K562 (cell line): ENCODE results near the gene LY6G6D. TPM values are rescaled to one million over a fixed set of nuclear protein-coding genes. Genes with fewer than 3 reads are reported as not detected.

Experiments used
- ELF2 ChIP-seq: fragments of 250-450 bp; sonication (Bioruptor Pico); IDR thresholded peaks from 2 replicates; pipeline ENCODE4 v1.5.0; 2021; ENCODE audit warnings: mild to moderate bottlenecking
- EWSR1 ChIP-seq: fragments of 450-650 bp; IDR thresholded peaks from 2 replicates; pipeline ENCODE4 v1.6.1; 2018; ENCODE audit warnings: borderline replicate concordance, mild to moderate bottlenecking, low read depth, moderate library complexity; ENCODE audit not compliant: partially characterized antibody
- FOXP4 ChIP-seq: sonication (generic); formaldehyde crosslinking; IDR thresholded peaks from 2 replicates; pipeline ENCODE4 v1.8.0; 2022; ENCODE audit warnings: mild to moderate bottlenecking, missing genetic modification reagents, borderline replicate concordance
- GATAD2A ChIP-seq: fragments of 450-650 bp; IDR thresholded peaks from 2 replicates; pipeline ENCODE4 v1.6.1; 2017
- JUN ChIP-seq, 2 experiments: sonication (generic) in 1 of 2; formaldehyde crosslinking in 1 of 2; IDR thresholded peaks; 2 replicates each; pipeline versions ENCODE4 v1.6.1 to v1.8.0; 2012 to 2022; ENCODE audit warnings: borderline replicate concordance in 2 of 2, mild to moderate bottlenecking in 2 of 2, improper control_type of control experiment in 1 of 2, low read depth in 1 of 2, low read length in 1 of 2, missing genetic modification reagents in 1 of 2
- KDM4B ChIP-seq, 2 experiments: fragments of 450-650 bp in 1 of 2; sonication (generic) in 1 of 2; IDR thresholded peaks; 2 replicates each; pipeline ENCODE4 v1.6.1; 2016 to 2017; ENCODE audit warnings: borderline replicate concordance in 2 of 2, antibody characterized with exemption in 1 of 2, low read depth in 1 of 2, mild to moderate bottlenecking in 1 of 2
- SP1 ChIP-seq: sonication (generic); formaldehyde crosslinking; IDR thresholded peaks from 2 replicates; pipeline ENCODE4 v1.8.1; 2022; ENCODE audit warnings: mild to moderate bottlenecking, missing genetic modification reagents
- TAL1 ChIP-seq: fragments of 450-650 bp; IDR thresholded peaks from 2 replicates; pipeline ENCODE4 v1.6.1; 2016; ENCODE audit warnings: mild to moderate bottlenecking
- TRIM24 ChIP-seq, 2 experiments: fragments of 450-650 bp; IDR thresholded peaks; 2 replicates each; pipeline ENCODE4 v1.6.1; 2016
- ZNF764 ChIP-seq: fragments of 250-450 bp; sonication (Bioruptor Pico); IDR thresholded peaks from 2 replicates; pipeline ENCODE4 v1.4.0; 2020; ENCODE audit warnings: low read depth, mild to moderate bottlenecking, moderate library complexity
- ZSCAN29 ChIP-seq: fragments of 450-650 bp; IDR thresholded peaks from 2 replicates; pipeline ENCODE4 v1.6.1; 2017
- polyA plus RNA-seq, 8 experiments: library from polyadenylated mRNA; depleted of rRNA in 4 of 8; stranded (reverse) in 5 of 8; unstranded in 3 of 8; fragments of >200 nt; fragmentation: Nextera tagmentation in 2 of 8; fragmentation: Illumina TruSeq in 1 of 8; extraction: Ambion mirVana in 2 of 8; extraction: Trizol in 1 of 8; gene quantifications; 2 replicates each; pipeline versions ENCODE4 v1.2.1 to v1.2.3, GENCODE V29; 2011 to 2014; ENCODE audit warnings: inconsistent platforms in 1 of 8, missing spikeins in 1 of 8
- total RNA-seq, 7 experiments: library from RNA; depleted of rRNA in 6 of 7; stranded (reverse); fragments of >200 nt in 6 of 7; fragmentation: Illumina TruSeq in 2 of 7; extraction: Trizol in 2 of 7; gene quantifications; 2 replicates each; pipeline versions ENCODE4 v1.2.1 to v1.2.3, GENCODE V29; 2011 to 2021; ENCODE audit warnings: low replicate concordance in 1 of 7

LY6G6D gene
- total and polyA plus RNA-seq, 9 of the 15 experiments (the other 6 are each of a cell fraction or from before 2014, with no cell fraction given), result 0.30 to 0.38 TPM; not detected in 7

- TF ChIP-seq JUN (IDR thresholded peaks at IDR 0.05; ENCODE audit: borderline replicate concordance, low read depth, low read length), result peak; percentile 58; the same call in 1 of the 2 replicates
- 0 out of 2 replicates have a peak, but pooled peaks have one; percentile 54 for TF ChIP-seq JUN (CRISPR knock-in tag; IDR thresholded peaks at IDR 0.05; ENCODE audit: borderline replicate concordance)
- no peak for TF ChIP-seq ELF2
- TF ChIP-seq TRIM24 (IDR thresholded peaks at IDR 0.05), result no peak
- TF ChIP-seq KDM4B (IDR thresholded peaks at IDR 0.05; ENCODE audit: borderline replicate concordance in 2 of 2, low read depth in 1 of 2), result 0 out of 4 replicates have a peak, but pooled peaks of 1 of the 2 experiments have one; percentile 12
- TF ChIP-seq GATAD2A, result no peak
- no peak for TF ChIP-seq FOXP4 (CRISPR knock-in tag)
- TF ChIP-seq TAL1, result no peak
- no peak for TF ChIP-seq ZSCAN29
- no peak for TF ChIP-seq EWSR1
- TF ChIP-seq SP1, result peak; percentile 64; the same call in 1 of the 2 replicates
- no peak for TF ChIP-seq ZNF764 (CRISPR knock-in tag)
These were observed 34.7 kb upstream of the LY6G6D start, which contains the start of gene LY6G5C (continued) for GRCh38 chr6:31680226-31681134.
